ENCODE data around the gene ZC3H12C. TPM values are rescaled to one million over a fixed set of nuclear protein-coding genes. Genes with fewer than 3 reads are reported as not detected.

The ZC3H12C gene
- polyA plus RNA-seq, 2 donors: 0.66 to 0.77 TPM

GRCh38 chr11:110086892-110087309 is 6.3 kb upstream of the ZC3H12C start:
- H3K27ac ChIP-seq (ENCODE audit: low read depth in 2 of 2, low read length in 1 of 2): no peak overlapping the region
- no peaks in the 10 kb centered on the region for H3K9me3 ChIP-seq (ENCODE audit: control insufficient read depth in 2 of 2, insufficient read depth in 1 of 2, low read depth in 1 of 2, low read length in 1 of 2)
- no peaks in the 10 kb centered on the region for H3K4me1 ChIP-seq (ENCODE audit: control insufficient read depth in 2 of 2, insufficient read depth in 2 of 2, low read length in 1 of 2)
- no peak overlapping the region for H3K4me3 ChIP-seq (ENCODE audit: low read depth in 1 of 2, low read length in 2 of 2)
- WGBS, 2 donors: 20 to 42% methylated on average over 3 of the region's 3 CpGs
- no peaks in the 10 kb centered on the region for H3K36me3 ChIP-seq (ENCODE audit: control insufficient read depth in 2 of 2, insufficient read depth in 2 of 2, low read length in 1 of 2)
- no peaks in the 10 kb centered on the region for H3K27me3 ChIP-seq (ENCODE audit: control insufficient read depth in 1 of 2, insufficient read depth in 2 of 2, low read length in 2 of 2)

GRCh38 chr11:110087812-110088534 is 5.2 kb upstream of the ZC3H12C start:
- no peak overlapping the region for H3K27ac ChIP-seq (ENCODE audit: low read depth in 2 of 2, low read length in 1 of 2)
- H3K9me3 ChIP-seq (ENCODE audit: control insufficient read depth in 2 of 2, insufficient read depth in 1 of 2, low read depth in 1 of 2, low read length in 1 of 2): no peaks in the 10 kb centered on the region
- no peaks in the 10 kb centered on the region for H3K36me3 ChIP-seq (ENCODE audit: control insufficient read depth in 2 of 2, insufficient read depth in 2 of 2, low read length in 1 of 2)
- H3K4me3 ChIP-seq (ENCODE audit: low read depth in 1 of 2, low read length in 2 of 2): no peak overlapping the region
- WGBS, 2 donors: 86 to 89% methylated on average over 5 of the region's 5 CpGs
- no peaks in the 10 kb centered on the region for H3K27me3 ChIP-seq (ENCODE audit: control insufficient read depth in 1 of 2, insufficient read depth in 2 of 2, low read length in 2 of 2)
- H3K4me1 ChIP-seq (ENCODE audit: control insufficient read depth in 2 of 2, insufficient read depth in 2 of 2, low read length in 1 of 2): no peaks in the 10 kb centered on the region

- Histone ChIP-seq H3K27ac (ENCODE audit: low read depth in 2 of 2, low read length in 1 of 2) (no peak overlapping the region), H3K9me3 (ENCODE audit: control insufficient read depth in 2 of 2, insufficient read depth in 1 of 2, low read depth in 1 of 2, low read length in 1 of 2) (no peaks in the 10 kb centered on the region), H3K4me1 (ENCODE audit: control insufficient read depth in 2 of 2, insufficient read depth in 2 of 2, low read length in 1 of 2) (no peaks in the 10 kb centered on the region), H3K36me3 (ENCODE audit: control insufficient read depth in 2 of 2, insufficient read depth in 2 of 2, low read length in 1 of 2) (no peaks in the 10 kb centered on the region), H3K27me3 (ENCODE audit: control insufficient read depth in 1 of 2, insufficient read depth in 2 of 2, low read length in 2 of 2) (no peaks in the 10 kb centered on the region), H3K4me3 (ENCODE audit: low read depth in 1 of 2, low read length in 2 of 2) (no peak overlapping the region)
- WGBS, 2 donors: 92 to 93% methylated on average over 5 of the region's 5 CpGs
Observed at GRCh38 chr11:110088535-110089344, 4.5 kb upstream of the ZC3H12C start.

- Histone ChIP-seq H3K4me3 (ENCODE audit: low read depth in 1 of 2, low read length in 2 of 2) (no peak overlapping the region), H3K9me3 (ENCODE audit: control insufficient read depth in 2 of 2, insufficient read depth in 1 of 2, low read depth in 1 of 2, low read length in 1 of 2) (no peaks in the 10 kb centered on the region), H3K27ac (ENCODE audit: low read depth in 2 of 2, low read length in 1 of 2) (no peak overlapping the region), H3K27me3 (ENCODE audit: control insufficient read depth in 1 of 2, insufficient read depth in 2 of 2, low read length in 2 of 2) (no peaks in the 10 kb centered on the region), H3K36me3 (ENCODE audit: control insufficient read depth in 2 of 2, insufficient read depth in 2 of 2, low read length in 1 of 2) (no peaks in the 10 kb centered on the region), H3K4me1 (ENCODE audit: control insufficient read depth in 2 of 2, insufficient read depth in 2 of 2, low read length in 1 of 2) (no peaks in the 10 kb centered on the region)
- WGBS, 2 donors: 79 to 91% methylated on average over 5 of the region's 5 CpGs
Observed at GRCh38 chr11:110089617-110090282, 3.4 kb upstream of the ZC3H12C start.

- 86 to 90% methylated on average over 6 of the region's 6 CpGs for WGBS, 2 donors
- H3K9me3 ChIP-seq (ENCODE audit: control insufficient read depth in 2 of 2, insufficient read depth in 1 of 2, low read depth in 1 of 2, low read length in 1 of 2): no peaks in the 10 kb centered on the region
- no peak overlapping the region for H3K27ac ChIP-seq (ENCODE audit: low read depth in 2 of 2, low read length in 1 of 2)
- no peaks in the 10 kb centered on the region for H3K27me3 ChIP-seq (ENCODE audit: control insufficient read depth in 1 of 2, insufficient read depth in 2 of 2, low read length in 2 of 2)
- no peaks in the 10 kb centered on the region for H3K4me1 ChIP-seq (ENCODE audit: control insufficient read depth in 2 of 2, insufficient read depth in 2 of 2, low read length in 1 of 2)
- no peak overlapping the region for H3K4me3 ChIP-seq (ENCODE audit: low read depth in 1 of 2, low read length in 2 of 2)
- H3K36me3 ChIP-seq (ENCODE audit: control insufficient read depth in 2 of 2, insufficient read depth in 2 of 2, low read length in 1 of 2): no peaks in the 10 kb centered on the region
Observed at GRCh38 chr11:110090466-110091026, 2.6 kb upstream of the ZC3H12C start.

GRCh38 chr11:110092111-110092514 is 1.1 kb upstream of the ZC3H12C start:
- H3K4me3 ChIP-seq (ENCODE audit: low read depth in 1 of 2, low read length in 2 of 2): peak overlapping the region; percentile 66 to 76
- WGBS, 2 donors: 23% methylated on average over 11 of the region's 11 CpGs
- peak overlapping the region; percentile 73 to 91 for H3K27ac ChIP-seq (ENCODE audit: low read depth in 2 of 2, low read length in 1 of 2)
- H3K4me1 ChIP-seq (ENCODE audit: control insufficient read depth in 2 of 2, insufficient read depth in 2 of 2, low read length in 1 of 2): no peaks in the 10 kb centered on the region
- H3K36me3 ChIP-seq (ENCODE audit: control insufficient read depth in 2 of 2, insufficient read depth in 2 of 2, low read length in 1 of 2): no peaks in the 10 kb centered on the region
- no peaks in the 10 kb centered on the region for H3K27me3 ChIP-seq (ENCODE audit: control insufficient read depth in 1 of 2, insufficient read depth in 2 of 2, low read length in 2 of 2)
- no peaks in the 10 kb centered on the region for H3K9me3 ChIP-seq (ENCODE audit: control insufficient read depth in 2 of 2, insufficient read depth in 1 of 2, low read depth in 1 of 2, low read length in 1 of 2)

- WGBS, 2 donors: 1% methylated on average over 49 to 80 of the region's 80 CpGs
- peak overlapping the region; percentile 73 to 91 for H3K27ac ChIP-seq (ENCODE audit: low read depth in 2 of 2, low read length in 1 of 2)
- H3K36me3 ChIP-seq (ENCODE audit: control insufficient read depth in 2 of 2, insufficient read depth in 2 of 2, low read length in 1 of 2): no peaks in the 10 kb centered on the region
- H3K27me3 ChIP-seq (ENCODE audit: control insufficient read depth in 1 of 2, insufficient read depth in 2 of 2, low read length in 2 of 2): no peaks in the 10 kb centered on the region
- H3K4me1 ChIP-seq (ENCODE audit: control insufficient read depth in 2 of 2, insufficient read depth in 2 of 2, low read length in 1 of 2): no peaks in the 10 kb centered on the region
- H3K4me3 ChIP-seq (ENCODE audit: low read depth in 1 of 2, low read length in 2 of 2): peak overlapping the region; percentile 66 to 76
- no peaks in the 10 kb centered on the region for H3K9me3 ChIP-seq (ENCODE audit: control insufficient read depth in 2 of 2, insufficient read depth in 1 of 2, low read depth in 1 of 2, low read length in 1 of 2)
Observed at GRCh38 chr11:110093407-110094297, 460 bp downstream of the ZC3H12C start.

- no peak overlapping the region for H3K27ac ChIP-seq (ENCODE audit: low read depth in 2 of 2, low read length in 1 of 2)
- H3K4me3 ChIP-seq (ENCODE audit: low read depth in 1 of 2, low read length in 2 of 2): peak overlapping the region in 1 of 2 donors; percentile 66
Observed at GRCh38 chr11:110094298-110095285, 1.4 kb downstream of the ZC3H12C start.

More at GRCh38 chr11:110094298-110095285, 1.4 kb downstream of the ZC3H12C start:
- Histone ChIP-seq H3K27me3 (ENCODE audit: control insufficient read depth in 1 of 2, insufficient read depth in 2 of 2, low read length in 2 of 2) (no peaks in the 10 kb centered on the region), H3K9me3 (ENCODE audit: control insufficient read depth in 2 of 2, insufficient read depth in 1 of 2, low read depth in 1 of 2, low read length in 1 of 2) (no peaks in the 10 kb centered on the region), H3K4me1 (ENCODE audit: control insufficient read depth in 2 of 2, insufficient read depth in 2 of 2, low read length in 1 of 2) (no peaks in the 10 kb centered on the region), H3K36me3 (ENCODE audit: control insufficient read depth in 2 of 2, insufficient read depth in 2 of 2, low read length in 1 of 2) (no peaks in the 10 kb centered on the region)
- WGBS, 2 donors: 45 to 49% methylated on average over 9 of the region's 9 CpGs
